Esophagus muscularis mucosa (tissue), 3 donors: Measurements from ENCODE around the gene FAM9A.

Experiments
- CTCF ChIP-seq, 3 experiments: fragments of 200-600 bp in 2 of 3; fragments of 450-650 bp in 1 of 3; sonication (generic) in 2 of 3; IDR thresholded peaks; one replicate each; pipeline ENCODE4 v1.5.1; 2017 to 2019; ENCODE audit warnings: antibody characterized with exemption in 3 of 3, mild to moderate bottlenecking in 2 of 3, moderate library complexity in 1 of 3
- POLR2A ChIP-seq: fragments of 450-650 bp; IDR thresholded peaks from one replicate; pipeline ENCODE4 v1.6.1; 2017; ENCODE audit warnings: antibody characterized with exemption, moderate library complexity, mild to moderate bottlenecking, low read depth
- POLR2AphosphoS5 ChIP-seq, 2 donors: sonication (generic); formaldehyde crosslinking; IDR thresholded peaks; one replicate each; pipeline ENCODE4 v1.6.1; 2017; ENCODE audit warnings: antibody characterized with exemption in 2 of 2

GRCh38 chrX:8749697-8750096, 51.5 kb downstream of the FAM9A start:
- TF ChIP-seq POLR2AphosphoS5 (IDR thresholded peaks at IDR 0.05) (no peak), POLR2A (no peak), CTCF (IDR thresholded peaks at IDR 0.05) (no peak)
